GM20000 (cell line): ENCODE data around the gene LRRC4C.

Experiments used
- DNase-seq: peaks from one replicate; pipeline ENCODE4 v3.0.0; 2012; ENCODE audit warnings: low spot score
- TF ChIP-seq, protein P1 (sequence below): IDR thresholded peaks from 2 replicates; pipeline ENCODE4 v1.5.1; 2012; ENCODE audit warnings: mild to moderate bottlenecking, control low read depth; ENCODE audit errors: extremely low read depth, missing control alignments

Gene LRRC4C

DNA sequence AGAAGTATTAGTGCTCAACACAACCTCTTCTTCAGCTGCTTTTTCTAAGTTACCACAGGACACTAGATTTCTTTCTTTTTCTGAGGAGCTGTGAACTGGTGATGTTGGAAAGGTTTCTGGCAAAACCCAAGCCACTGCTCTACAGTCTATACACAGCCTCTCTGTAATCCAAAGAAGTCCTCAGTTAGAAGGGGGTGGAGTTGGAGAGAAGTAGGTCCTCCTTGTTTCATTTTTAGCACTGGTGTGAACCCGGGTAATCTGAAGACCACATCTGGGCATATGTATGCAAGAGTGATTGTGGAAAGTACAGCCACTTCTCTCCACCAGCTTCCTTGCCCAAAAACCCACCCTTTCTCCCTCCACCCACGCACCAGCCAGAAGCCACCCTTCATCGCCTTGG is 1168.1 kb downstream of the LRRC4C start:
- DNase-seq, result no peak
- TF ChIP-seq, protein P1, sequence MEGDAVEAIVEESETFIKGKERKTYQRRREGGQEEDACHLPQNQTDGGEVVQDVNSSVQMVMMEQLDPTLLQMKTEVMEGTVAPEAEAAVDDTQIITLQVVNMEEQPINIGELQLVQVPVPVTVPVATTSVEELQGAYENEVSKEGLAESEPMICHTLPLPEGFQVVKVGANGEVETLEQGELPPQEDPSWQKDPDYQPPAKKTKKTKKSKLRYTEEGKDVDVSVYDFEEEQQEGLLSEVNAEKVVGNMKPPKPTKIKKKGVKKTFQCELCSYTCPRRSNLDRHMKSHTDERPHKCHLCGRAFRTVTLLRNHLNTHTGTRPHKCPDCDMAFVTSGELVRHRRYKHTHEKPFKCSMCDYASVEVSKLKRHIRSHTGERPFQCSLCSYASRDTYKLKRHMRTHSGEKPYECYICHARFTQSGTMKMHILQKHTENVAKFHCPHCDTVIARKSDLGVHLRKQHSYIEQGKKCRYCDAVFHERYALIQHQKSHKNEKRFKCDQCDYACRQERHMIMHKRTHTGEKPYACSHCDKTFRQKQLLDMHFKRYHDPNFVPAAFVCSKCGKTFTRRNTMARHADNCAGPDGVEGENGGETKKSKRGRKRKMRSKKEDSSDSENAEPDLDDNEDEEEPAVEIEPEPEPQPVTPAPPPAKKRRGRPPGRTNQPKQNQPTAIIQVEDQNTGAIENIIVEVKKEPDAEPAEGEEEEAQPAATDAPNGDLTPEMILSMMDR, result no peak

DNA sequence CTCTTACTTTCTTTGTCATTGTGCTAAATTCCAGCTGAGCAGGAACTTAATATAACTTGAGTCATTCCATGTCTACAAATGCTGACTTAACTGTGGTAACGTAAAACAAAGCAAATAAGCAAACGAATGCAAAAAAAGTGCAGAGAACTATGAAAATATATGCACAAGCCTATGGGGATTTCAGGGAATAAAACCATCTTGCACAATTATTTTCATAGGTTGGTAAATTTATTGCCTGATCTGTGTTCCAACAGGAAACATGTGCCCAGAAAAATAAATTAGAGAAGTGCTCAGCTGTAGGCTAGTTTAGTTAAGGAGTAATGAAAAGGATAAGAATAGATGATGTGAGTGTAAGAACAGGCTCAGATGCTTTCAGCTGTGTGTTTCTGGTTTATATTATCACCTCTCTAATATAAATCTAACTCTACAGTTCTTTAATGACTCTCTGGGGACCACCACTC is 1169.3 kb downstream of the LRRC4C start:
- DNase-seq, result no peak
- TF ChIP-seq, protein P1, result no peak

DNA sequence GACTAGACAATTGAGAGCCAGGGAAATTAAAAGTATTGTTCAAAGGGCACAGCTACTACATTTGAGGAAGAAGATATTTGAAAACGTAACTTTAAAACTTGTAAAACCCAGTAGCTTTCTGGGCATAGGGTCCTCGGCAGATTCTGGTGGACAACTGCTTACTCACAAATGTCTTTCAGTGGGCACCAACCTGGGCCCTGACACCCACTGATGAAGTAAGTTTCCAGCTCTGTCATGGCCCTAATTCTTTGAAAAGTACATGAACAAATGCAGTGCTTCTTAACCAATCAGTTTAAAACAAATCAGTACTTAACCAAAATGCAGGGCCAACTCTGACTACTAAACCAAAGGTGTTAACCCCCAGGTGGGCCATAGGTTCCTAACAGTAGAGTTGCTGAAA is 1170.1 kb downstream of the LRRC4C start:
- no peak for DNase-seq

GRCh38 chr11:40287916-40288803 is 1171.3 kb downstream of the LRRC4C start:
- no peak for DNase-seq
- TF ChIP-seq, protein P1, result no peak

More for the DNA sequence above, 1170.1 kb downstream of the LRRC4C start:
- TF ChIP-seq, protein P1, result no peak

DNA sequence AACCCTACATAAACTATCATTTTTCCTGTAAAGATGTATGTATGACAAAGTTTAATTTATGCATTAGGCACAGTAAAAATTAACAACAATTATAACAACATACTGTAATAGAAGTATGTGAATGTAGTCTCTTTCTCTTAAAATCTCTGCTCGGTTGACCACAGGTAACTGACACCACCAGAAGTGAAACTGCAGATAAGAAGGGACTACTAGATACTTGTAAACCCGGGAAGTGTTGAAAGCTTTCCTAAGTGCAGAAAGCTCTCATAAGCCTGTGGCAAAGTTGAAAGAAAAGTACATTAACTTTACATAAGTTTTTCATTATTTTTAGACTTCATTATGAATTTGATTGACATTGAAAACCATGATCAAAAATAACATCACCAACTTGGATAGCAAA is 1173.3 kb downstream of the LRRC4C start:
- TF ChIP-seq, protein P1, result no peak
- DNase-seq, result no peak

- DNase-seq, result no peak
- TF ChIP-seq, protein P1, result no peak
Measured at GRCh38 chr11:40285558-40285957, 1173.9 kb downstream of the LRRC4C start.

- peak; percentile 8 for DNase-seq
Measured at GRCh38 chr11:40281052-40281580, 1178.3 kb downstream of the LRRC4C start.

More at GRCh38 chr11:40281052-40281580, 1178.3 kb downstream of the LRRC4C start:
- TF ChIP-seq, protein P1, result no peak
